ENCODE results near the gene CPNE4. TPM values are rescaled to one million over a fixed set of nuclear protein-coding genes. Genes with fewer than 3 reads are reported as not detected.
"Not testable (repeated sequence)": the region's sequence is repeated elsewhere in the genome, so short reads cannot be mapped to it uniquely, and the experiment has no call there.

Gene CPNE4
- total RNA-seq, 3 donors from 2014 or later = not detected

DNA sequence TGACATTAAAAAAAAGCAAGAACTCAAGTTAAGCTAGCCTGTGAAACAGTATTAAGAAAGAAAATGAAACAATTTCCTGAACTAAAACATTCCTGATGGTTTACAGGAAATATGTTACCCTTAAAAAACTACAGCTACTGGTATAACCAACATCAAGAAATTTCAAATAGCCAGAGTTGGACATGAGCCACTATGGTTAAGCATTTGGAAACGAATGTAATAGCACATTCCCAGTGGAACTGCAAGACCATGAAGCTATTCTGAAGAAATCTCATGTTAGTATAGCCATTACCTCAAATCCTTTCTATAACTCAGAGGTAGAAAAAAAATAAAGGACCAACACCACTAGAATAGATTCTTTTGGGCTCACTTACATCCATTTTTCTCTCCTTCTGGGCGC is 30.2 kb downstream of the CPNE4 start:
- Mint-ChIP-seq H3K9me3 (no peaks in the 10 kb centered on the region), H3K36me3 (ENCODE audit: insufficient read depth) (no peaks in the 10 kb centered on the region), H3K27me3 (ENCODE audit: low read depth) (peaks cover 4% of the 10 kb centered on the region), H3K4me3 (no peak overlapping the region), H3K4me1 (ENCODE audit: low read depth) (no peaks in the 10 kb centered on the region)
- DNase-seq (no peak), ATAC-seq (no peak)

DNA sequence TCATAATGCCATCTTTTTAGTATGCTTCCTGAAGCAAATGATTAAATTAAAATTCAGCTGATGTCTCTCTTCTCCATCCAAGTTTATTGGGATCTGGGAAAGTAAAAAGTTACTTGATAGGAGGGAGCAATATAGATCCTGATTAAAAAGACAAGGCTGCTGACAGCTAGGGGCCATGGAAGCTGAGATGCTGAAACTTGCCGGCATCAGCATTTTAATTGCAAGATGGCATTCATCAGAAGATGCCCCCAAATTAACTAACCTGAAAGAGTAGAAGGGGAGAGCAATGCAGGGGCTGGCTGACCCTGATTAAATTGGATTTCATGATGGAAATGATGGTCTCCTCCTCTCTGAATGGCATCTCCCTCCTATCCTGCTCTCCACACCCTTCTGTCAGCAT is 31.1 kb downstream of the CPNE4 start:
- no peak for DNase-seq
- no peaks in the 10 kb centered on the region for H3K4me1 Mint-ChIP-seq (ENCODE audit: low read depth)

GRCh38 chr3:132001999-132002398 is 32.8 kb downstream of the CPNE4 start:
- Mint-ChIP-seq H3K36me3 (ENCODE audit: insufficient read depth) (no peaks in the 10 kb centered on the region), H3K9me3 (no peaks in the 10 kb centered on the region), H3K27me3 (ENCODE audit: low read depth) (peaks cover 4% of the 10 kb centered on the region), H3K4me3 (no peak overlapping the region), H3K4me1 (ENCODE audit: low read depth) (no peaks in the 10 kb centered on the region)
- DNase-seq (no peak), ATAC-seq (no peak)

More for the DNA sequence above, 31.1 kb downstream of the CPNE4 start:
- Mint-ChIP-seq H3K9me3 (no peaks in the 10 kb centered on the region), H3K4me3 (no peak overlapping the region), H3K27me3 (ENCODE audit: low read depth) (peaks cover 4% of the 10 kb centered on the region), H3K36me3 (ENCODE audit: insufficient read depth) (no peaks in the 10 kb centered on the region)
- no peak for ATAC-seq

- Mint-ChIP-seq H3K9me3 (no peaks in the 10 kb centered on the region), H3K4me1 (ENCODE audit: low read depth) (no peaks in the 10 kb centered on the region), H3K36me3 (ENCODE audit: insufficient read depth) (no peaks in the 10 kb centered on the region), H3K4me3 (no peak overlapping the region), H3K27me3 (ENCODE audit: low read depth) (peaks cover 2% of the 10 kb centered on the region)
- ATAC-seq (no peak), DNase-seq (no peak)
Observed at GRCh38 chr3:132001036-132001435, 33.8 kb downstream of the CPNE4 start.

- no peak for ATAC-seq
- no peak for DNase-seq
- H3K9me3 Mint-ChIP-seq = no peaks in the 10 kb centered on the region
- peaks cover 3% of the 10 kb centered on the region for H3K27me3 Mint-ChIP-seq (ENCODE audit: low read depth)
- H3K36me3 Mint-ChIP-seq (ENCODE audit: insufficient read depth) = no peaks in the 10 kb centered on the region
- no peaks in the 10 kb centered on the region for H3K4me1 Mint-ChIP-seq (ENCODE audit: low read depth)
- H3K4me3 Mint-ChIP-seq = no peak overlapping the region
Observed at GRCh38 chr3:131998027-131998426, 36.8 kb downstream of the CPNE4 start.

DNA sequence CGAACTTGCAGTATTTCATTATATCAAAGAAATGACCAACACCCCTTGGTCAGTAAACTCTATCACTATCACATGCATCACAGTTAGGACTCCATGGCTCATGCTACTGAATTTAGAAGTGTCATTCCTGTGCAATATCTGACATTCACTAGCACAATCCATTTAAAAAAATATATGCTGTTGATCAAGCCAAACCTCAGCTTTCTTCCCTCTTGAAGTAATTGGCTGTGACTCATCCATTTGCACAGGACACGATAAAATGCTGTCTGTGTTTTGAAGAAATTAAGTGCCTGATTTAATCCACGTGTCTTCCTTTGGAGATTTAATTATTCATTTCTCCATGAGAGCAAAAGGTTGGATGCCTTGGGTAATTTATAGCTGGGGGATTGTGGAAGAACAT is 38.9 kb downstream of the CPNE4 start:
- Mint-ChIP-seq H3K36me3 (ENCODE audit: insufficient read depth) (no peaks in the 10 kb centered on the region), H3K9me3 (no peaks in the 10 kb centered on the region), H3K27me3 (ENCODE audit: low read depth) (peaks cover 3% of the 10 kb centered on the region), H3K4me3 (no peak overlapping the region), H3K4me1 (ENCODE audit: low read depth) (no peaks in the 10 kb centered on the region)
- ATAC-seq (no peak), DNase-seq (no peak)

DNA sequence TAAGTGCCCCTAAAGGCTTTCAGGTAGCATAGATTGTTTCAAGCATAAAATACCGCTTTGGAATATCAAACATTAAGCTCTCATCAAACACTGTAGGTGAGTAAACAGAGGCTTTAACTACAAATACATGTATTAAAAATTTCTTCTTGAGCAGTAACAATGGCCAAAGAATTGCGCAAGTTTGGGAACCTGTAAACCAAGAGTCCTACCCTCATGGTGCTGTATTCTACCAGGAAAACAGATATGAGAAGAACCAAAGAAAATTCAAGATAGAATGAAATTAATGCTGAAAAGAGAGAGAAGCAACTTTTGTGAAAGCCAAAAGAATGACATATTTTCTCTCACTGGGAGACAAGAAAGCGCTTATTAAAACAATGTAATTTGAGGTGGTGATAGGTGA is 45.5 kb downstream of the CPNE4 start:
- H3K4me3 Mint-ChIP-seq = no peak overlapping the region
- H3K36me3 Mint-ChIP-seq (ENCODE audit: insufficient read depth) = no peaks in the 10 kb centered on the region
- DNase-seq (no peak), ATAC-seq (no peak)
- H3K4me1 Mint-ChIP-seq (ENCODE audit: low read depth) = no peaks in the 10 kb centered on the region
- H3K27me3 Mint-ChIP-seq (ENCODE audit: low read depth) = no peaks in the 10 kb centered on the region
- H3K9me3 Mint-ChIP-seq = no peaks in the 10 kb centered on the region

DNA sequence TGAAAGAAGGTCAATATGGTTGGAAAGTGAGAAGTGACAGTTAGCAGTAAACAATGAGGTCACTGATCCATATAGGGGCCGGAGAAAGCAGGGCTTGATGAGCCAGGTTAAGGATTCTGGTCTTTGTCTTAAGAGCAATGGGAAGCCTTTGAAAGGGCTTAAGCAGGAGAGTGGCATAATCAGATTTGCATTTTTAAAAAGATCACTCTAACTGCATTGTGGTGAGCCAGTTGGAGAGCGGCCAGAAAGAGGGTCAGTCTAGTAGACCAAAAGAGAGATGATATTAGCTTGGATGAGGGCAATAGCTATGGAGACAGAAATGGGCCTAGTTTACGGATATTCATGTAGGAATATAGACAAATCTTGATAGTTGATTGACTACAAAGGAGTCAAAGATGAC is 46.6 kb downstream of the CPNE4 start:
- Mint-ChIP-seq H3K4me1 (ENCODE audit: low read depth) (no peaks in the 10 kb centered on the region), H3K27me3 (ENCODE audit: low read depth) (no peaks in the 10 kb centered on the region), H3K9me3 (no peaks in the 10 kb centered on the region), H3K4me3 (no peak overlapping the region), H3K36me3 (ENCODE audit: insufficient read depth) (no peaks in the 10 kb centered on the region)
- DNase-seq (no peak), ATAC-seq (no peak)

DNA sequence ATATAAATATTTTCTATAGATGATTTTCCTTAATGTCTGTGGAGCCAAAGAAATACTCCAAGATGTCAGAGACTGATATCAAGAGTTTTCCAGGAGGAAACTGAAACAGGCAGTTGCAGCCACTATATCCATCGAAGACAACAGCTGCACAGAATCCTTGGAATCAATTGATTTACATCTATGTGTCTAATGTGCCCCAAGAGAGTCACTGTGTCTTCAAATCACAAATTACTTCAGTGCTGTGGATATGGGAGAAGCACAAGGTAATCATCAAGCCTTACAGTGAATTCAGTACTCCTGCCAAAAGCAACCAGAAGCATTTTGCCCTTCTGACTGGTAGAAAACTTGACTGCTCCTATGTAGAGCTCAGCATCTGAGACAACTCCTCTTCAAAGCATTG is 51.1 kb downstream of the CPNE4 start:
- ATAC-seq (no peak), DNase-seq (no peak)
- Mint-ChIP-seq H3K36me3 (ENCODE audit: insufficient read depth) (no peaks in the 10 kb centered on the region), H3K4me3 (no peak overlapping the region), H3K27me3 (ENCODE audit: low read depth) (no peaks in the 10 kb centered on the region), H3K4me1 (ENCODE audit: low read depth) (no peaks in the 10 kb centered on the region), H3K9me3 (peaks cover 17% of the 10 kb centered on the region)

GRCh38 chr3:131981323-131981722 is 53.5 kb downstream of the CPNE4 start:
- Mint-ChIP-seq H3K27me3 (ENCODE audit: low read depth) (no peaks in the 10 kb centered on the region), H3K4me3 (no peak overlapping the region), H3K36me3 (ENCODE audit: insufficient read depth) (no peaks in the 10 kb centered on the region), H3K9me3 (peaks cover 19% of the 10 kb centered on the region), H3K4me1 (ENCODE audit: low read depth) (no peaks in the 10 kb centered on the region)
- ATAC-seq (no peak), DNase-seq (no peak)

DNA sequence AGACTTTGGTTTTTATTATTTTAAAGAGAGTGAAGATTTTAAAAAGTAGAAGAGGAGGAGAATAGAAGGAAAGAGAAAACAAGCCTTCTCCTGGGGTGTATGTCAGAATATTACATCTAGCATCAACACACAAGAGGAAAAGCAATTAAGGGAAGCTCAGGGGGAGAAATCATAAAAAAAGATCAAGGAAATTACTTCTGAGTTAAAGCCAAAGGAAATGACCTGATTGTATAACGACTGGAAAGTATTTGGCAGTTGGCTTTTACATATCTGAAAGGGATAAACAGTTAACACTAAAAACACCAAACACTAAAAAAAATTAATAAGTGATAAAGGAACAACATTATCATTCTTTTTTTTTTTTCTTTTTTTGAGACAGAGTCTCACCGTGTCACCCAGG is 58.4 kb downstream of the CPNE4 start:
- DNase-seq = no peak
- Mint-ChIP-seq H3K36me3 (ENCODE audit: insufficient read depth) (no peaks in the 10 kb centered on the region), H3K9me3 (peaks cover 19% of the 10 kb centered on the region), H3K4me1 (ENCODE audit: low read depth) (no peaks in the 10 kb centered on the region), H3K27me3 (ENCODE audit: low read depth) (no peaks in the 10 kb centered on the region), H3K4me3 (no peak overlapping the region)
- no peak for ATAC-seq

GRCh38 chr3:131975047-131975446 is 59.8 kb downstream of the CPNE4 start:
- DNase-seq (no peak), ATAC-seq (no peak)
- H3K36me3 Mint-ChIP-seq (ENCODE audit: insufficient read depth) = no peaks in the 10 kb centered on the region
- H3K9me3 Mint-ChIP-seq = peaks cover 12% of the 10 kb centered on the region
- H3K27me3 Mint-ChIP-seq (ENCODE audit: low read depth) = no peaks in the 10 kb centered on the region
- no peaks in the 10 kb centered on the region for H3K4me1 Mint-ChIP-seq (ENCODE audit: low read depth)
- no peak overlapping the region for H3K4me3 Mint-ChIP-seq

- no peak for DNase-seq
- Mint-ChIP-seq H3K36me3 (ENCODE audit: insufficient read depth) (no peaks in the 10 kb centered on the region), H3K9me3 (peaks cover 2% of the 10 kb centered on the region), H3K4me3 (no peak overlapping the region), H3K27me3 (ENCODE audit: low read depth) (no peaks in the 10 kb centered on the region), H3K4me1 (ENCODE audit: low read depth) (no peaks in the 10 kb centered on the region)
- no peak for ATAC-seq
Observed at GRCh38 chr3:131973731-131974130, 61.1 kb downstream of the CPNE4 start.

- no peak overlapping the region for H3K4me3 Mint-ChIP-seq
- no peaks in the 10 kb centered on the region for H3K36me3 Mint-ChIP-seq (ENCODE audit: insufficient read depth)
- ATAC-seq = no peak
- DNase-seq = no peak
- no peaks in the 10 kb centered on the region for H3K9me3 Mint-ChIP-seq
- H3K27me3 Mint-ChIP-seq (ENCODE audit: low read depth) = no peaks in the 10 kb centered on the region
- H3K4me1 Mint-ChIP-seq (ENCODE audit: low read depth) = no peaks in the 10 kb centered on the region
Observed at GRCh38 chr3:131972550-131972949, 62.3 kb downstream of the CPNE4 start.

GRCh38 chr3:131972091-131972490 is 62.7 kb downstream of the CPNE4 start:
- Mint-ChIP-seq H3K27me3 (ENCODE audit: low read depth) (no peaks in the 10 kb centered on the region), H3K4me1 (ENCODE audit: low read depth) (no peaks in the 10 kb centered on the region), H3K36me3 (ENCODE audit: insufficient read depth) (no peaks in the 10 kb centered on the region), H3K9me3 (no peaks in the 10 kb centered on the region), H3K4me3 (no peak overlapping the region)
- no peak for ATAC-seq
- no peak for DNase-seq

DNA sequence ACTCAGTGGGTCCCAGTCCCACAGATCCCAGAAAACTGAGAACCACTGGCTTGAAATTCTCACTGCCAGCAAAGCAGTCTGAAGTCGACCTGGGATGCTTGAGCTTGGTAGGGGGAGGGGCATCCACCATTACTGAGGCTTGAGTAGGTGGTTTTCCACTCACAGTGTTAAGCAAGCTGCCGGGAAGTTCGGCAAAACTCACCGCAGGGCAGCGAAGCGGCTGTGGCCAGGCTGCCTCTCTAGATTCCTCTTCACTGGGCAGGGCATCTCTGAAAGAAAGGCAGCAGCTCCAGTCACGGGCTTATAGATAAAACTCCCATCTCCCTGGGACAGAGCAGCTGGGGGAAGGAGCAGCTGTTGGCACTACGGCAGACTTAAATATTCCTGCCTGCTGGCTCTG is 71.4 kb downstream of the CPNE4 start:
- H3K4me1 Mint-ChIP-seq (ENCODE audit: low read depth); ATAC-seq; H3K36me3 Mint-ChIP-seq (ENCODE audit: insufficient read depth); DNase-seq; H3K4me3 Mint-ChIP-seq; H3K27me3 Mint-ChIP-seq (ENCODE audit: low read depth): not testable (repeated sequence)
- peaks cover 12% of the 10 kb centered on the region for H3K9me3 Mint-ChIP-seq
